K562 (cell line): Measurements from ENCODE around the gene HMBS. TPM values are rescaled to one million over a fixed set of nuclear protein-coding genes. Genes with fewer than 3 reads are reported as not detected.
A peak's percentile ranks its signal among the peaks of the same experiment; 100 is the strongest.

Experiments
- BRD9 ChIP-seq: fragments of 450-650 bp; IDR thresholded peaks from 2 replicates; pipeline ENCODE4 v1.6.1; 2018; ENCODE audit warnings: low read depth; ENCODE audit not compliant: partially characterized antibody
- FOXK2 ChIP-seq, 2 experiments: fragments of 450-650 bp; IDR thresholded peaks in 1 of 2; conservative IDR thresholded peaks in 1 of 2; 2 replicates each; pipeline ENCODE4 v1.6.1; 2016; ENCODE audit warnings: low read depth in 2 of 2, mild to moderate bottlenecking in 1 of 2
- GABPB1 ChIP-seq: sonication (generic); formaldehyde crosslinking; IDR thresholded peaks from 2 replicates; pipeline ENCODE4 v1.8.0; 2022; ENCODE audit warnings: mild to moderate bottlenecking, missing genetic modification reagents
- HCFC1 ChIP-seq: IDR thresholded peaks from 2 replicates; pipeline ENCODE4 v1.6.1; 2012; ENCODE audit warnings: low read depth, low read length, improper control_type of control experiment
- HOMEZ ChIP-seq: fragments of 250-450 bp; sonication (Bioruptor Pico); IDR thresholded peaks from 2 replicates; pipeline ENCODE4 v1.4.0; 2020; ENCODE audit warnings: mild to moderate bottlenecking, moderate library complexity
- MEF2A ChIP-seq: IDR thresholded peaks from 2 replicates; pipeline ENCODE4 v1.6.1; 2011; ENCODE audit warnings: low read depth, mild to moderate bottlenecking, low read length, moderate library complexity; ENCODE audit not compliant: control insufficient read depth
- MEIS2 ChIP-seq: fragments of 450-650 bp; IDR thresholded peaks from 2 replicates; pipeline ENCODE4 v1.6.1; 2014; ENCODE audit warnings: mild to moderate bottlenecking; ENCODE audit not compliant: partially characterized antibody
- PHB ChIP-seq: fragments of 250-450 bp; sonication (Bioruptor Pico); IDR thresholded peaks from 2 replicates; pipeline ENCODE4 v1.5.0; 2021
- PHF21A ChIP-seq: fragments of 450-650 bp; IDR thresholded peaks from 2 replicates; pipeline ENCODE4 v1.6.1; 2017; ENCODE audit warnings: low read depth, borderline replicate concordance
- SRF ChIP-seq, 2 experiments: fragments of 250-450, 450-650 bp in 1 of 2; sonication (Bioruptor Pico) in 1 of 2; sonication (generic) in 1 of 2; formaldehyde crosslinking; IDR thresholded peaks; 2 replicates each; pipeline versions ENCODE4 v1.5.0 to v1.5.1; 2020 to 2022; ENCODE audit warnings: mild to moderate bottlenecking in 1 of 2, missing genetic modification reagents in 1 of 2
- ZBED1 ChIP-seq: IDR thresholded peaks from 2 replicates; pipeline ENCODE4 v1.6.1; 2014
- ZBTB12 ChIP-seq: fragments of 250-450 bp; sonication (Bioruptor Pico); IDR thresholded peaks from 2 replicates; pipeline ENCODE4 v1.4.0; 2020
- ZBTB2 ChIP-seq: fragments of 450-650 bp; IDR thresholded peaks from 2 replicates; pipeline ENCODE4 v1.6.1; 2016; ENCODE audit warnings: antibody characterized with exemption
- ZBTB34 ChIP-seq: fragments of 250-450 bp; sonication (Bioruptor Pico); IDR thresholded peaks from 2 replicates; pipeline ENCODE4 v1.8.0; 2021; ENCODE audit warnings: mild to moderate bottlenecking, moderate library complexity
- ZNF143 ChIP-seq: sonication (generic); formaldehyde crosslinking; IDR thresholded peaks from 2 replicates; pipeline ENCODE4 v1.9.0; 2022; ENCODE audit warnings: mild to moderate bottlenecking, missing genetic modification reagents
- ZNF609 ChIP-seq: sonication (generic); formaldehyde crosslinking; IDR thresholded peaks from 2 replicates; pipeline ENCODE4 v1.8.1; 2023; ENCODE audit warnings: missing genetic modification reagents, mild to moderate bottlenecking, borderline replicate concordance
- polyA plus RNA-seq, 8 experiments: library from polyadenylated mRNA; depleted of rRNA in 4 of 8; stranded (reverse) in 5 of 8; unstranded in 3 of 8; fragments of >200 nt; fragmentation: Nextera tagmentation in 2 of 8; fragmentation: Illumina TruSeq in 1 of 8; extraction: Ambion mirVana in 2 of 8; extraction: Trizol in 1 of 8; gene quantifications; 2 replicates each; pipeline versions ENCODE4 v1.2.1 to v1.2.3, GENCODE V29; 2011 to 2014; ENCODE audit warnings: inconsistent platforms in 1 of 8, missing spikeins in 1 of 8
- total RNA-seq, 7 experiments: library from RNA; depleted of rRNA in 6 of 7; stranded (reverse); fragments of >200 nt in 6 of 7; fragmentation: Illumina TruSeq in 2 of 7; extraction: Trizol in 2 of 7; gene quantifications; 2 replicates each; pipeline versions ENCODE4 v1.2.1 to v1.2.3, GENCODE V29; 2011 to 2021; ENCODE audit warnings: low replicate concordance in 1 of 7

The HMBS gene
- total and polyA plus RNA-seq, 9 of the 15 experiments (the other 6 are each of a cell fraction or from before 2014, with no cell fraction given), result 56.9 to 385 (median 286) TPM

- TF ChIP-seq ZNF143 (no peak), MEF2A (no peak; the same call in 1 of the 2 replicates), PHB (CRISPR knock-in tag) (no peak), GABPB1 (CRISPR knock-in tag) (peak; percentile 70), ZBED1 (peak; percentile 95), BRD9 (no peak), ZBTB12 (CRISPR knock-in tag) (no peak), PHF21A (0 out of 2 replicates have a peak, but pooled peaks have one; percentile 51), HCFC1 (no peak), ZBTB2 (peak; percentile 89; the same call in 1 of the 2 replicates), HOMEZ (CRISPR knock-in tag) (no peak), ZBTB34 (CRISPR knock-in tag) (no peak), ZNF609 (CRISPR knock-in tag) (peak; percentile 58; the same call in 1 of the 2 replicates), MEIS2 (peak; percentile 81), SRF (CRISPR knock-in tag; IDR thresholded peaks at IDR 0.05) (0 out of 4 replicates have a peak, but pooled peaks of 1 of the 2 experiments have one; percentile 41), FOXK2 (conservative IDR thresholded peaks at IDR 0.05 in 1 of 2, IDR thresholded peaks at IDR 0.05 in 1 of 2; ENCODE audit: low read depth in 2 of 2) (peak; percentile 34 to 59; a peak in 2 of 4 replicates)
Observed at GRCh38 chr11:119087747-119088241, 3.1 kb downstream of the HMBS start (continued).
